HCT116 (cell line): ENCODE results near the gene TRAIP. TPM values are rescaled to one million over a fixed set of nuclear protein-coding genes. Genes with fewer than 3 reads are reported as not detected.

ENCODE experiments used
- ATAC-seq: fragments of 200-7000 bp; cut with Tn5 transposase; 2 replicates; pipeline ENCODE4 v1.9.1; 2020; ENCODE audit warnings: mild to moderate bottlenecking, moderate library complexity
- BruUV-seq: library from RNA; stranded (reverse); fragments of 400-500 nt; replicated peaks from 2 replicates; lab custom pipeline; 2021; lab: Mats Ljungman, UMichigan
- CTCF ChIA-PET: fragments of 300-600 bp; sonication (Branson Sonifier 250); formaldehyde crosslinking; loops from one replicate; lab custom pipeline; 2021; ENCODE audit warnings: antibody characterized with exemption; lab: Charles Lee
- POLR2A ChIA-PET: fragments of 300-600, 350-600 bp; sonication (Branson Sonifier 250); formaldehyde crosslinking; loops from one replicate; lab custom pipeline; 2021; ENCODE audit warnings: antibody characterized with exemption; lab: Charles Lee
- RAD21 ChIA-PET, 2 experiments: fragments of 300-600 bp; sonication (Branson Sonifier 250); formaldehyde crosslinking; loops; one replicate each; lab custom pipeline; 2023; ENCODE audit warnings: low total read pairs in 2 of 2; ENCODE audit not compliant: uncharacterized antibody in 2 of 2, unreplicated experiment in 2 of 2, low non-redundant PET in 1 of 2; lab: Charles Lee
- DNase-seq: peaks from one replicate; pipeline ENCODE4 v3.0.0-alpha.2; 2010; ENCODE audit warnings: low read depth, low spot score
- H2AFZ ChIP-seq: fragments of 200-600 bp; shearing (Covaris generic), sonication (generic); 2 replicates; pipeline ENCODE4 v1.6.1; 2017; ENCODE audit warnings: low read depth, mixed run types, mixed read lengths, antibody characterized with exemption, low read length; ENCODE audit not compliant: poor library complexity, severe bottlenecking
- H3K27ac ChIP-seq: 2 replicates; pipeline ENCODE4 v1.5.1; 2012; ENCODE audit warnings: low read depth, low read length
- H3K27me3 ChIP-seq: fragments of 200-600 bp; sonication (generic); 2 replicates; pipeline ENCODE4 v1.6.1; 2016; ENCODE audit warnings: mixed run types, low read length, mixed read lengths; ENCODE audit not compliant: insufficient read depth
- H3K36me3 ChIP-seq, 2 experiments: fragments of 200-500 bp in 1 of 2; fragments of 200-600 bp in 1 of 2; sonication (Bioruptor generic) in 1 of 2; sonication (generic) in 1 of 2; 2 replicates each; pipeline versions ENCODE4 v1.5.1 to v1.6.1; 2014 to 2016; ENCODE audit warnings: low read length in 2 of 2, inconsistent platforms in 1 of 2, mixed read lengths in 1 of 2, mixed run types in 1 of 2; ENCODE audit not compliant: insufficient read depth in 2 of 2, control insufficient read depth in 1 of 2
- H3K4me1 ChIP-seq, 2 experiments: fragments of 200-600 bp in 1 of 2; sonication (generic) in 1 of 2; 2 replicates each; pipeline versions ENCODE4 v1.5.1 to v1.6.1; 2012 to 2017; ENCODE audit warnings: low read length in 2 of 2, inconsistent platforms in 1 of 2, mild to moderate bottlenecking in 1 of 2, mixed read lengths in 1 of 2, mixed run types in 1 of 2, moderate library complexity in 1 of 2; ENCODE audit not compliant: insufficient read depth in 2 of 2, control insufficient read depth in 1 of 2
- H3K4me2 ChIP-seq: fragments of 200-600 bp; sonication (generic); 2 replicates; pipeline ENCODE4 v1.6.1; 2017; ENCODE audit warnings: mixed run types, low read length, mixed read lengths
- H3K4me3 ChIP-seq, 2 experiments: fragments of 200-600 bp in 1 of 2; sonication (generic) in 1 of 2; replicated peaks in 1 of 2; 2 replicates each; pipeline ENCODE4 v1.5.1; 2011 to 2016; ENCODE audit warnings: low read length in 2 of 2, control low read depth in 1 of 2, low read depth in 1 of 2, mild to moderate bottlenecking in 1 of 2, mixed read lengths in 1 of 2, mixed run types in 1 of 2
- H3K79me2 ChIP-seq: fragments of 200-600 bp; sonication (generic); 2 replicates; pipeline ENCODE4 v1.6.1; 2017; ENCODE audit warnings: mild to moderate bottlenecking, mixed run types, low read length, moderate library complexity, mixed read lengths; ENCODE audit not compliant: insufficient read depth
- H3K9ac ChIP-seq: fragments of 200-600 bp; sonication (generic); 2 replicates; pipeline ENCODE4 v1.6.1; 2016; ENCODE audit warnings: low read length, mixed read lengths
- H3K9me2 ChIP-seq: fragments of 200-600 bp; sonication (generic), shearing (Covaris generic); 2 replicates; pipeline ENCODE4 v1.6.1; 2017; ENCODE audit warnings: mixed run types, mild to moderate bottlenecking, moderate library complexity; ENCODE audit not compliant: insufficient read depth
- H3K9me3 ChIP-seq, 2 experiments: fragments of 200-500 bp in 1 of 2; fragments of 200-600 bp in 1 of 2; sonication (Bioruptor generic) in 1 of 2; sonication (generic) in 1 of 2; 2 replicates each; pipeline ENCODE4 v1.6.1; 2014 to 2017; ENCODE audit warnings: low read length in 2 of 2, mixed read lengths in 2 of 2, inconsistent platforms in 1 of 2, low read depth in 1 of 2, mild to moderate bottlenecking in 1 of 2, mixed run types in 1 of 2, moderate library complexity in 1 of 2; ENCODE audit not compliant: control insufficient read depth in 1 of 2, insufficient read depth in 1 of 2
- H4K20me1 ChIP-seq: fragments of 200-600 bp; sonication (generic), shearing (Covaris generic); 2 replicates; pipeline ENCODE4 v1.6.1; 2017; ENCODE audit warnings: mixed run types, mild to moderate bottlenecking, moderate library complexity; ENCODE audit not compliant: insufficient read depth
- EZH2phosphoT487 ChIP-seq: fragments of 200-600 bp; IDR thresholded peaks from 2 replicates; pipeline ENCODE4 v1.6.1; 2018; ENCODE audit warnings: antibody characterized with exemption, borderline replicate concordance
- POLR2AphosphoS5 ChIP-seq: IDR thresholded peaks from 2 replicates; pipeline ENCODE4 v1.6.1; 2011; ENCODE audit warnings: mild to moderate bottlenecking, low read depth, low read length, moderate library complexity
- SIN3A ChIP-seq: IDR thresholded peaks from 2 replicates; pipeline ENCODE4 v1.6.1; 2012; ENCODE audit warnings: low read depth
- YY1 ChIP-seq: IDR thresholded peaks from 2 replicates; pipeline ENCODE4 v1.6.1; 2011; ENCODE audit warnings: low read length, low read depth, moderate library complexity, mild to moderate bottlenecking; ENCODE audit not compliant: insufficient replicate concordance; ENCODE audit errors: extremely low read depth
- intact Hi-C: fragments of 100-400 bp; cut with micrococcal nuclease; formaldehyde crosslinking; loops from 2 replicates; pipeline ENCODE4 v1.10.0; 2022
- total RNA-seq: library from RNA; stranded (reverse); gene quantifications from one replicate; pipeline ENCODE4 v1.2.1, GENCODE V29; 2021; ENCODE audit not compliant: unreplicated experiment
- TF ChIP-seq, protein P1 (sequence below), 3 experiments: fragments of 200-600 bp in 1 of 3; sonication (generic) in 1 of 3; IDR thresholded peaks in 2 of 3; conservative IDR thresholded peaks in 1 of 3; 2 replicates each; pipeline ENCODE4 v1.5.1; 2012 to 2017; ENCODE audit warnings: low read depth in 2 of 3, low read length in 2 of 3, antibody characterized with exemption in 1 of 3, borderline replicate concordance in 1 of 3, control low read depth in 1 of 3, mild to moderate bottlenecking in 1 of 3, mixed read lengths in 1 of 3, mixed run types in 1 of 3, moderate library complexity in 1 of 3; ENCODE audit not compliant: insufficient read depth in 1 of 3

TRAIP gene
- total RNA-seq, 1 experiment from 2014 or later = 25.5 TPM

DNA sequence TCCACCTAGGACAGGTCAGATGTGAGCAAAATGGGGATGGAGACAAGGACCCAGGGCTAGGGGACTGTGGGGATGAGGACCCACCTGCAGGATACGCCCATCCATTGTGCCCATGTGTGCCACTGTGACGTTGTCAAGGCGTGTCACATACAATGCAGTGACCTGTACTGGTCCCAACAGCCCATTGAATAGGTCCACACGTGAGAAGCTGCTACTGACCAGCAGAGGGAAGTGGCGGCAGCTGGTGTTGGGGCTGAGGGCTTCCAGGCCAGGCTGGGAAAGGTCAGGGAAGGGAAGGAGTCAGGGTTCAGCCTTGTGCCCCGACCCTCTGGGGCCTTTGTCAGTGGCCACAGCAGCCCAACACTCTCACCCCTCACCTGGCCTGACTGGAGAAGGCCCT lies 42.6 kb upstream of the TRAIP start:
- H4K20me1 ChIP-seq = no peaks in the 10 kb centered on the region
- RAD21 ChIA-PET = no interaction called here
- no TSS peak for BruUV-seq
- CTCF ChIA-PET = no interaction called here
- peaks cover 42 to 58% of the 10 kb centered on the region in 2 experiments for H3K4me1 ChIP-seq
- peaks cover 33 to 49% of the 10 kb centered on the region in 2 experiments for H3K36me3 ChIP-seq
- intact Hi-C loops = no loop called here
- no peaks in the 10 kb centered on the region for H3K27me3 ChIP-seq
- peak overlapping the region; percentile 68 for H3K9ac ChIP-seq
- peaks cover 76% of the 10 kb centered on the region for H3K79me2 ChIP-seq
- H3K27ac ChIP-seq = peak overlapping the region; percentile 98
- H2AFZ ChIP-seq = no peak overlapping the region
- TF ChIP-seq, protein P1, sequence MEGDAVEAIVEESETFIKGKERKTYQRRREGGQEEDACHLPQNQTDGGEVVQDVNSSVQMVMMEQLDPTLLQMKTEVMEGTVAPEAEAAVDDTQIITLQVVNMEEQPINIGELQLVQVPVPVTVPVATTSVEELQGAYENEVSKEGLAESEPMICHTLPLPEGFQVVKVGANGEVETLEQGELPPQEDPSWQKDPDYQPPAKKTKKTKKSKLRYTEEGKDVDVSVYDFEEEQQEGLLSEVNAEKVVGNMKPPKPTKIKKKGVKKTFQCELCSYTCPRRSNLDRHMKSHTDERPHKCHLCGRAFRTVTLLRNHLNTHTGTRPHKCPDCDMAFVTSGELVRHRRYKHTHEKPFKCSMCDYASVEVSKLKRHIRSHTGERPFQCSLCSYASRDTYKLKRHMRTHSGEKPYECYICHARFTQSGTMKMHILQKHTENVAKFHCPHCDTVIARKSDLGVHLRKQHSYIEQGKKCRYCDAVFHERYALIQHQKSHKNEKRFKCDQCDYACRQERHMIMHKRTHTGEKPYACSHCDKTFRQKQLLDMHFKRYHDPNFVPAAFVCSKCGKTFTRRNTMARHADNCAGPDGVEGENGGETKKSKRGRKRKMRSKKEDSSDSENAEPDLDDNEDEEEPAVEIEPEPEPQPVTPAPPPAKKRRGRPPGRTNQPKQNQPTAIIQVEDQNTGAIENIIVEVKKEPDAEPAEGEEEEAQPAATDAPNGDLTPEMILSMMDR (IDR thresholded peaks at IDR 0.05 in 2 of 3, conservative IDR thresholded peaks at IDR 0.05 in 1 of 3; ENCODE audit: borderline replicate concordance in 1 of 3, insufficient read depth in 1 of 3, low read depth in 2 of 3, low read length in 2 of 3) = 0 out of 6 replicates have a peak, but pooled peaks of 1 of the 3 experiments have one; percentile 11
- no peak for TF ChIP-seq SIN3A
- no peak for DNase-seq
- H3K4me3 ChIP-seq = no peak overlapping the region
- H3K9me2 ChIP-seq = no peaks in the 10 kb centered on the region
- POLR2A ChIA-PET = interaction anchor here (5.5 kb wide), 1 partner anchor 17 kb away, joined by 43 read pairs; no protein-coding TSS in a partner anchor
- ATAC-seq = no peak
- no peaks in the 10 kb centered on the region for H3K9me3 ChIP-seq
- H3K4me2 ChIP-seq = peak overlapping the region; percentile 91

DNA sequence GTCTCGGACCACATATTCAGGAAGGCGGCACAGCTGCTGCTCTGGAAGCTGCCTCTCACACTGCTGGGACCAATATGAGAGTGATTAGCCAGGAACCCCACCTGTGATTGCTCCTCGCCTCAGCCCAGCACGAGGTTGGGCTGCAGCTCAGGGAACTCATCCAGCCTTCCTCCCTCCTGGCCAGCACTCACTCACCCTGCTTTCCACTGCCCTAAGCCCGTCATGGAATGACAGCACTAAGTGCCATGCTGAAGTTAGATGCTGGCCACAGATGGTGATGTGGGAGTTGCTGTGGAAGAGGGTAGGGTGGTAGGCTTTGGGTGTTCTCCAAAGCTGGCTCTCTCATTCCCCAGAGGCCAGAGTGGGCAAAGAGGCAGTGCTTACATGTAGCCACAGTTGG lies 40.0 kb upstream of the TRAIP start:
- ChIA-PET RAD21 (no interaction called here), POLR2A (no interaction called here), CTCF (no interaction called here)
- H3K4me1 ChIP-seq = peaks cover 27 to 36% of the 10 kb centered on the region in 2 experiments
- peaks cover 35 to 49% of the 10 kb centered on the region in 2 experiments for H3K36me3 ChIP-seq
- no peak for DNase-seq
- H4K20me1 ChIP-seq = no peaks in the 10 kb centered on the region
- no TSS peak for BruUV-seq
- ATAC-seq = no peak
- intact Hi-C loops = no loop called here
- peaks cover 53% of the 10 kb centered on the region for H3K79me2 ChIP-seq
- no peak overlapping the region for H3K4me2 ChIP-seq
- no peak overlapping the region for H2AFZ ChIP-seq
- no peaks in the 10 kb centered on the region for H3K27me3 ChIP-seq
- TF ChIP-seq YY1 = no peak
- TF ChIP-seq POLR2AphosphoS5 = 0 out of 2 replicates have a peak, but pooled peaks have one; percentile 5
- no peak for TF ChIP-seq EZH2phosphoT487
- no peak overlapping the region for H3K27ac ChIP-seq
- no peaks in the 10 kb centered on the region for H3K9me2 ChIP-seq
- no peak overlapping the region for H3K4me3 ChIP-seq
- H3K9me3 ChIP-seq = no peaks in the 10 kb centered on the region
- no peak overlapping the region for H3K9ac ChIP-seq
